Hepatic stellate cell (primary cell): ENCODE data around the gene XYLT1.
"Not testable (repeated sequence)": the region's sequence is repeated elsewhere in the genome, so short reads cannot be mapped to it uniquely, and the experiment has no call there.

ENCODE experiments used
- DNase-seq: peaks from one replicate; pipeline ENCODE4 v3.0.0; 2011; ENCODE audit warnings: low spot score

The XYLT1 gene

GRCh38 chr16:17426451-17426850, 44.3 kb downstream of the XYLT1 start:
- no peak for DNase-seq

GRCh38 chr16:17424771-17425170, 46.0 kb downstream of the XYLT1 start:
- DNase-seq, result no peak

GRCh38 chr16:17423221-17423620, 47.5 kb downstream of the XYLT1 start:
- DNase-seq, result no peak

GRCh38 chr16:17420816-17421215, 49.9 kb downstream of the XYLT1 start:
- DNase-seq, result no peak

- DNase-seq, result no peak
These were observed 51.5 kb downstream of the XYLT1 start for GRCh38 chr16:17419266-17419665.

- DNase-seq, result no peak
These were observed 53.0 kb downstream of the XYLT1 start for GRCh38 chr16:17417740-17418139.

GRCh38 chr16:17416461-17417311, 54.1 kb downstream of the XYLT1 start:
- DNase-seq, result peak; percentile 63

- no peak for DNase-seq
These were observed 55.8 kb downstream of the XYLT1 start for GRCh38 chr16:17414916-17415315.

- DNase-seq, result no peak
These were observed 56.3 kb downstream of the XYLT1 start for GRCh38 chr16:17414421-17414820.

- DNase-seq, result no peak
These were observed 57.3 kb downstream of the XYLT1 start for GRCh38 chr16:17413508-17413907.

- no peak for DNase-seq
These were observed 58.0 kb downstream of the XYLT1 start for GRCh38 chr16:17412791-17413190.

- peak; percentile 26 for DNase-seq
These were observed 58.5 kb downstream of the XYLT1 start for GRCh38 chr16:17412221-17412620.

GRCh38 chr16:17411263-17411662, 59.5 kb downstream of the XYLT1 start:
- no peak for DNase-seq

- DNase-seq, result not testable (repeated sequence)
These were observed 60.4 kb downstream of the XYLT1 start for GRCh38 chr16:17410316-17410715.

- no peak for DNase-seq
These were observed 60.9 kb downstream of the XYLT1 start for GRCh38 chr16:17409894-17410293.

- DNase-seq, result no peak
These were observed 61.8 kb downstream of the XYLT1 start for GRCh38 chr16:17408955-17409441.

- no peak for DNase-seq
These were observed 62.5 kb downstream of the XYLT1 start for GRCh38 chr16:17408296-17408695.

GRCh38 chr16:17407321-17407720, 63.4 kb downstream of the XYLT1 start:
- no peak for DNase-seq

- DNase-seq, result no peak
These were observed 65.6 kb downstream of the XYLT1 start for GRCh38 chr16:17404941-17405689.

GRCh38 chr16:17403859-17404545, 66.8 kb downstream of the XYLT1 start:
- DNase-seq, result no peak

GRCh38 chr16:17403156-17403809, 67.5 kb downstream of the XYLT1 start:
- no peak for DNase-seq

- peak; percentile 88 for DNase-seq
These were observed 73.3 kb downstream of the XYLT1 start for GRCh38 chr16:17397499-17397891.
